Measurements from ENCODE around the gene CHID1.

- no peak for TF ChIP-seq CTCF (IDR thresholded peaks at IDR 0.05)
- TF ChIP-seq EZH2phosphoT487 (IDR thresholded peaks at IDR 0.05) = no peak
Measured at GRCh38 chr11:882596-882995, 28.0 kb downstream of the CHID1 start.
